HG03045 (cell line): ENCODE results near the gene PYCR2.
"Not testable (repeated sequence)": the region's sequence is repeated elsewhere in the genome, so short reads cannot be mapped to it uniquely, and the experiment has no call there.

Source experiments
- ATAC-seq: cut with Tn5 transposase; IDR thresholded peaks from one replicate; pipeline ENCODE4 v1.9.1; 2021; ENCODE audit warnings: mild to moderate bottlenecking, moderate library complexity; ENCODE audit not compliant: unreplicated experiment

The PYCR2 gene

DNA sequence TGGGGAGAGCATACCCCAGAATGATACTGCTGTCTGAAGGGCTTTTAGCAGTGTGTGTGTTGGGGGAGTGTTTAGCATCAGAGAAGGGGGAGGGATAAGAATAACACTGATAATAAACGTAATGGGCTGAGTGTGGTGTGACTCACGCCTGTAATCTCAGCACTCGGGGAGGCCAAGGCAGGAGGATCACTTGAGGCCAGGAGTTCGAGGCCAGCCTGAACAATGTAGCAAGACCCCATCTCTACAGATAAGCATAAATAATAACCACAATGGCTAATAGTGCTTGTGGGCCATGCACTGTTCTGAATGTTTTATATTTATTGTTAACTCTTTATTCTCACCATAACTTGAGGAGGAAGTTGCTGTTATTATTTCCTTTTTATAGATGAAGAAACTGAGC lies 19.5 kb upstream of the PYCR2 start:
- ATAC-seq, result no peak

DNA sequence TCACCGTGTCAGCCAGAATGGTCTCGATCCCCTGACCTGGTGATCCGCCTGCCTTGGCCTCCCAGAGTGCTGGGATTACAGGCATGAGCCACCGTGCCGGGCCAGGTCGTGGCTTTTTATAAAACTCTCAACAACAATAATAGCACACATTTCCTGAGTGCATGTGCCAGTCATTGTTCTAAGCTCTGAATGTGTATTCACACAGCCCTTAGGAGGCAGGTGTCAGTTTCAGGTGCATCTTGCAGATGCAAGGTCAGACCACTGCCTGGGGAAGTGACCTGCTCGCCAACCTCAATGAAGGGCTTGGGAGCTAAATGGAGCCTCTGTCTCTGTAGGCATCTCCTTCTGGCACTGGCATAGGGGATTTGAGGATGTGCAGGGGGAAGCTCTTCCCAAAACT lies 18.5 kb upstream of the PYCR2 start:
- peak; percentile 82 for ATAC-seq

DNA sequence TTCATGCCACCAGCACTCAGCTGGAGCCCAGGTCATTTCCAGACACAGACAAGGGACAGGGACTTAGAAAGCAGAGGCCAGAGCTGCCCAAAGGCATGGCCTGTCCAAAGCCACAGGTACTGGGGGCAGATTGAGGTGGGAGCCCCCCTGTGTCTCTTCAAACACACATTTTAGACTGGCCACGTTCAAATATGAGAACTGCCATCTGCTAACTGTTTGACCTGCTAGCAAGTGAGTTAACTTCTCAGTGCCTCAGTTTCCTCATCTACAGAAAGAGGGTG lies 17.8 kb upstream of the PYCR2 start:
- no peak for ATAC-seq

DNA sequence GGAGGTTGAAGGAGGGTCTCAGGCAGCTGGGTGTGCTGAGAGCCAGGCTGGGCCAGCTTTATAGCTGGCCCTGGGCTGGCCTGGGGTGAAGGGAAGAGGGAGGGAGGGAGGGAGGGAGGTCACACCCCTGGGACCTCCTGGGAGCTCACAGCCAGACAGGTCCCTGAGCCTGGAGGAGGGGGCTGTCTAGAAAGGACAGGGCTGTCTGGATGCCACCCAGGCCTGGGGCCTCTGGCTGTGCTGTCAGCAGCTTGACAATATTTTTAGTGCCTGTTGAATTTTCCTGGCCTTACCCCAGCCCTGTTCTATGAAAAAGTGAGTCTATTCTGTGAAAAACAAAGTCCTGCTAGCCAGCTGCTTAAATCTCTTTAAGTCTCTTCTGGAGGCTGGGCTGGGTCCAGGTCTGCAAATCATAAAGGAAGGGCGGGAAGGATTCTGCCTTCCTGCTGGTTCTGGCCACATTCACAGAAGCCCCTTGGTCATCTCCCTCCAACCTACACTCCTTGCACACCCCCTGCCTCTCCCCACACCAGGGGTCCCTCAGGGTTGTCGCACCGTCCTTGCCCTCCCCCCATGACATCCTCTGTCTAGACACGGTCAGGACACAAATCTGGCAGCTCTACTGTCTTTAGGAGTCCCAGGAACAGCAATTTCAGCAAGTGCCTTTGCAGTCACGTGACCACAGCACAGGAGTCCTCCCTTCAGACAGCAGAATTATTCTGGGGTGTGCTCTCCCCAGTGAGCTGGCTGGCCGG lies 17.3 kb upstream of the PYCR2 start, which contains the start of gene LEFTY2:
TSS of gene LEFTY2 (minus strand) at position 34 of the 755 bp plus-strand sequence. CDS start 80 bp downstream, outside the sequence.
- no peak for ATAC-seq

GRCh38 chr1:225940385-225941151 lies 16.5 kb upstream of the PYCR2 start:
- no peak for ATAC-seq

GRCh38 chr1:225939939-225940310 lies 15.9 kb upstream of the PYCR2 start:
- not testable (repeated sequence) for ATAC-seq

DNA sequence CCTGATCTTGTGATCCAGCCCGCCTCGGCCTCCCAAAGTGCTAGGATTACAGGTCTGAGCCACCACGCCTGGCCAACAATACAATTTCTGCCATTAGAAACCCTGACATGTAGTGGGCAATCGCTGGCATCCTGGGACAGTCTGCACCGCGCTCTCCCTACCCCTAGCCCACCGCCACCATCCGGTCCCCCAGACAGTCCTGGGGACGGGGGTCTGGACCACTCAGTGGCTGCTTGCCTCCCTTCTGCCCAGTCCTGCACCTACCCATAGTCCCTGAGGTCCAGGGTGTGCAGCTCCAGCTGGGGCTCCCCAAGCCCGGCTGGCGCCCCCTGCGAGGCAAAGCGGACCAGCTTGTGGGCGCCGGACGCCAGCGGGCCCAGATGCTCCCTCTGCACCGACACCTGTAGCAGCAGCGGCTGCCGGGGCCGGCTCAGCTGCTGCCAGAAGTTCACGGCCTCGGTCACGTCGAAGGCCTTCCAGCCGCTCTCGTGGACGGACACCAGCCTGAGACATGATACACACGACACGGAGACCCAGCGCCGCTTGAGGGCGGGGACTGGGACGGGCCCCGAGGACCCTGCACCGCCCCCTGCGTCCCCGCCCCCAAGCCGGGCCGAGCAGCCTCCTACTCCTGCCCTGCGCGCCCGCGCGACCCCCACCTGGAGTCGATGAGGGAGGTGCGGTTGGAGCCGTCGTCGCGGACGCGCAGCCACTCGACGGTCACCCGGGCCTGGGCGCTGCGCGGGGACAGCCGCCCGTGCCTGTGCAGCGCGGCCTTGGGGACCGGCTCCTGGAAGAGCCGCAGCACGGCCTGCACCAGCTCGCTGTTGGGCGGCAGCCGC lies 15.3 kb upstream of the PYCR2 start:
- not testable (repeated sequence) for ATAC-seq

- no peak for ATAC-seq
These were observed 13.3 kb upstream of the PYCR2 start for GRCh38 chr1:225937048-225937968.

GRCh38 chr1:225936523-225936922 lies 12.5 kb upstream of the PYCR2 start:
- no peak for ATAC-seq

GRCh38 chr1:225936086-225936485 lies 12.0 kb upstream of the PYCR2 start:
- not testable (repeated sequence) for ATAC-seq

DNA sequence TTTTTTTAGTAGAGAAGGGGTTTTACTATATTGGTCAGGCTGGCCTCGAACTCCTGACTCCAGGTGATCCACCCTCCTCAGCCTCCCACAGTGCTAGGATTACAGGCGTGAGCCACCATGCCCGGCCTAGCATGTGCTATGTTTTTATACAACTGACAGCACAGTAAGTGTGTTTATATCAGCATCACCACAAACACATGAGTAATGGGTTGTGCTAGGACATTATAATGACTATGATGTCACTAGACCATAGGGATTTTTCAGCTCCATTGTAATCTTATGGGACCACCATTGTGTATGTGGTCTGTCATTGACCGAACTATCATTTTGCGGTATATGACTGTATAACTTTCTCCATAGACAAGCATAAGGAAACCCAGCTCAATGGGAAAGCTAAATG lies 10.7 kb upstream of the PYCR2 start:
- ATAC-seq, result no peak

- no peak for ATAC-seq
These were observed 9.0 kb upstream of the PYCR2 start for GRCh38 chr1:225933072-225933471.

DNA sequence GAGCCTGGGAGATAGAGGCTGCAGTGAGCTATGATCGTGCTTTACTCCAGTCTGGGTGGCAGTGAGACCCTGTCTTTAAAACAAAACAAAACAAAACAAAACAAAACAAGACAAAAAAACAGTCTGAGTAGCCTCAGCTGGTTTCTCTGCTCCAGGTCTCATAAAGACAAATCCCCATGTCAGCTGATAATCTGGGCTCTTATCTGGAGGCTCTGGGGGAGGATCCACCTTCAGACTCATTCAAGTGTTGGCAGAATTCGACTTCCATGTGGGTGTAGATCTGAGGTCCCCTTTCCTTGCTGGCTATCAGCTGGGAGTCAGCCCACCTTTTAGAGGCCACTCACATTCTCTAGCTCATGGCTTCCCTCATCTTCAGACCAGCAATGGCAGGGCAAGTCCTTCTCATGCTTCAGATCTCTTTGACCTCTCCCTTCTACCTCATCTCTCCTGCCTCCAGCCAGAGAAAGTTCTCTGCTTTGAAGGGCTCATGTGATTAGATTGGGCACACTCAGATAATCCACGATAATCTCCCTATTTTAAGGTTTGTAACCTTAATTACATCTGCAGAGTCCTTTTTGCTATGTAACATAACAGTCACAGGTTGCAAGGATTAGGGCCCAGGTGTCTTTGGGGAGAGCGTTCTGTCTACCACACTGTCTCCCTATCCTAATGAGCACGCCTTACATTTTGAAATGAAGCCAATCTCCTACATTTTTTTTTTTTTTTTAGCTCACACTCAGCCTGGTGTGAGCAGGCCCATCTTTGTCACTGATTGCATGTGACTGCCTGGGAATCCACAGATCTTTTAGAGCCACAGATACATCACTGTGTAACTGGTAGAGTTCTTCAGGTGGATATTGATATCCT lies 7.5 kb upstream of the PYCR2 start:
- ATAC-seq, result no peak

GRCh38 chr1:225930566-225930965 lies 6.5 kb upstream of the PYCR2 start:
- no peak for ATAC-seq

DNA sequence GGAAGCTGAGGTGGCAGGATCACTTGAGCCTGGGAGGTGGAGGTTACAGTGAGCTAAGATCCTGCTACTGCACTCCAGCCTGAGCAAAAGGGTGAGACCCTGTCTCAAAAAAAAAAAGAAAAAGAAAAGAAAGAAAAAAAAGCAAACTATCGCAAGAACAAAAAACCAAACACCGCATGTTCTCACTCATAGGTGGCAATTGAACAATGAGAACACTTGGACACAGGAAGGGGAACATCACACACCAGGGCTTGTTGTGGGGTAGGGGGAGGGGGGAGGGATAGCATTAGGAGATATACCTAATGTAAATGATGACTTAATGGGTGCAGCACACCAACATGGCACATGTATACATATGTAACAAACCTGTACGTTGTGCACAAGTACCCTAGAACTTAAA lies 5.4 kb upstream of the PYCR2 start:
- not testable (repeated sequence) for ATAC-seq

DNA sequence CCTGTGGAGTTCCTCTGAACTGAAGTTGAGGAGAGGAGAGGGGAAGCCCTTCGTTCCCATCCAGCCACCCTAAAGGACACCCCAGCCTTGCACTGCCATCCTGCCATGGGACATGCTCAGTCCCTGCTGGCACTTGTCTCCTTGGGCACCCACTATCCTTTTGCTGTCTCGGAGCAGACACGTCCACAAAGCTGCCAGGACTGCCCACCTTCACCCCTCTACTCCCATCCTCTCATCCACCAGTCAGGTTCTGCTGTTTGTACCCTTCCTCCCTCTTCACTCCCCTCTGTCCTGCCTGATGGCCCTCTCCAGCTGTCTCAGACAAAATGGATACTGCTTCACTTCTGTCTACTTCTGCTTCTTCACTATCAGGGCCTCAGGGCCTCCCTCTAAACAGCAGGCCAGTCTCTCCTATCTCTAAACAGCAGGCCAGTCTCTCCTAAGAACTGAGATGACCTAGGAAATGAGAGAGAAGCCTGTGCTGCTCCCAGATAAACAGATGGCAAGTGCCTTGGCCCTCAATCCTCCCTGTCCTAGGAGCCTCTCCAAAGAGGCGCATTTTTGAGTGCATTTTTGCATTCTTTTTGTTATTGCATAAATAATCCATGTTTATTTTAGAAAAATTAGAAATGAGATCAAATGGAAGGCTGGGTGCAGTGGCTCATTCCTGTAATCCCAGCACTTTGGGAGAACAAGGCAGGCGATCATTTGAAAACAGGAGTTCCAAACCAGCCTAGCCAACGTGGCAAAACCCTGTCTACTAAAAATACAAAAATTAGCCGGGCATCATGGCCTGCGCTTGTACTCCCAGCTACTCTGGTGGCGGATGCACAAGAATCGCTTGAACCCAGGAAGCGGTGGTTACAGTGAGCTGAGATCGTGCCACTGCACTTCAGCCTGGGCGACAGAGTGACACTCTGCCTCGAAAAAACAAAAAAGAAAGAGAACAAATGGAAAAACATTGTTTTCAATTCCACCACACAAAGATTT lies 4.4 kb upstream of the PYCR2 start:
- no peak for ATAC-seq

DNA sequence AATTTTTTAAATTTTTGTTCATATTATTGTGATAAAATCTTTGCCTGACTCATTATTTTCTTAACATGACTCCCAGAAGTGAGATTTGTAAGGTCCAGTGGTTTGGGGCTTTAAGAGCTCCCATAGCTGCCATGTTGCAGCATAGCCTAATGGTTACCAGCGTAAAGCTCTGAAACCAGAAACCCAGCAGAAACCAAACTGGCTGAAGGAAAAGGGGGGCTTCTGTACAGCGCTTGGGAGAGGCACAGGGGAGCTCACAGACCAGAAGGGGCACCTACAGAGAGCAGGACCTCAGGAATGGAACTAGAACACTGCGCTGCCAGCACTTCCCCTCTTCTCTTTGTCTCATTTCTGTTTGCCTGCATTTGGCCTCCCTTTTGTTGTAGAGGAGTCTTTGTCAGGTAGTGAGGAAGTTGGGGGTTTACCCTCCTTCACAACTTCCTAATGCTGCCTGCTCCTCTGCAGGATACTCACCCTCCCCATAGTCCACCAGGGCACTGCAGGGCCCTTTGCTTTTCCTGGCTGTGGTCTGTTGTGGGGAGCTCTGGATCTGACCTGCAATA lies 2.6 kb upstream of the PYCR2 start:
- no peak for ATAC-seq

DNA sequence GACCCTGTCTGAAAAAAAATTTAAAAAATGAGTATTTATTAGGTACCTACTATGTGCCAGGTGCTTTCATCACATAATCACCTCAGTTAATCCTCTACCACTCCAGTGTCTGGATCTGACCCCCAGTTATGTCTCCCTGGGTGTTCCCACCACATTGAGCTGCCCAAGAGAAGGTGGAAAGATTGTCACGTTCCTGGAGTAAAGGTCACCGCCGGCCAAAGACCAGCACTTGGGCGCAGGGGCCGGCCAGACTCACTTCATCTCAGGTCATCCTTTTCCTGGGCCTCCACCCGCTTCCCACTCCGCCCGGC lies 714 bp downstream of the PYCR2 start:
- no peak for ATAC-seq
